K562 (cell line): ENCODE measurements around the gene PRKG1. TPM values are rescaled to one million over a fixed set of nuclear protein-coding genes. Genes with fewer than 3 reads are reported as not detected.

Source experiments
- ATAC-seq: fragments of 200-7000 bp; cut with Tn5 transposase; 3 replicates; pipeline ENCODE4 v1.9.1; 2020; ENCODE audit warnings: moderate library complexity
- BruUV-seq: library from RNA; stranded (reverse); fragments of 400-500 nt; replicated peaks from 2 replicates; lab custom pipeline; 2021; lab: Mats Ljungman, UMichigan
- CTCF ChIA-PET: fragments of 300-600 bp; formaldehyde crosslinking; extraction: SDS; loops from one replicate; lab custom pipeline; 2021; ENCODE audit warnings: low intra/inter-chr PET ratio; lab: Yijun Ruan, JAX
- POLR2A ChIA-PET: fragments of 300-600, 350-650 bp; sonication (Branson Sonifier 250); formaldehyde crosslinking; extraction: SDS; loops from one replicate; lab custom pipeline; 2021; ENCODE audit warnings: antibody characterized with exemption, inconsistent platforms; lab: Yijun Ruan, JAX
- DNase-seq, 4 experiments: peaks; one replicate each; pipeline versions ENCODE4 v3.0.0 to v3.0.0-alpha.2; 2011 to 2018; ENCODE audit warnings: low spot score in 3 of 4, mixed read lengths in 3 of 4; ENCODE audit errors: extremely low read depth in 1 of 4
- FAIRE-seq: peaks from 2 replicates; lab custom pipeline; 2011; peaks lifted over from hg19 to GRCh38; lab: Jason Lieb, UNC
- H2AFZ ChIP-seq: 2 replicates; pipeline ENCODE4 v1.6.0; 2011; ENCODE audit warnings: low read depth, low read length, control low read depth, inconsistent platforms
- H3K27ac ChIP-seq: fragments of 200-600 bp; 3 replicates; pipeline ENCODE4 v1.8.0; 2011; ENCODE audit warnings: low read depth, mild to moderate bottlenecking, control low read depth, inconsistent platforms, low read length, moderate library complexity, mixed read lengths; ENCODE audit errors: extremely low read depth
- H3K27me3 ChIP-seq, 2 experiments: fragments of 300-600 bp in 1 of 2; 2 replicates in 1 of 2; 3 replicates in 1 of 2; pipeline versions ENCODE4 v1.6.0 to v1.8.0; 2011; ENCODE audit warnings: inconsistent platforms in 2 of 2, low read length in 2 of 2, mild to moderate bottlenecking in 1 of 2, mixed read lengths in 1 of 2, moderate library complexity in 1 of 2; ENCODE audit not compliant: control insufficient read depth in 2 of 2, insufficient read depth in 2 of 2
- H3K36me3 ChIP-seq: fragments of 300-600 bp; 3 replicates; pipeline ENCODE4 v1.8.0; 2011; ENCODE audit warnings: mild to moderate bottlenecking, low read length, inconsistent platforms; ENCODE audit not compliant: control insufficient read depth, insufficient read depth
- H3K4me1 ChIP-seq, 2 experiments: fragments of 200-600 bp in 1 of 2; replicated peaks in 1 of 2; 2 replicates in 1 of 2; 3 replicates in 1 of 2; pipeline versions ENCODE4 v1.5.1 to v1.8.0; 2011; ENCODE audit warnings: inconsistent platforms in 2 of 2, low read length in 2 of 2, mild to moderate bottlenecking in 1 of 2, mixed read lengths in 1 of 2, moderate library complexity in 1 of 2; ENCODE audit not compliant: control insufficient read depth in 2 of 2, insufficient read depth in 2 of 2
- H3K4me2 ChIP-seq: 2 replicates; pipeline ENCODE4 v1.6.1; 2011; ENCODE audit warnings: low read length, control low read depth, inconsistent platforms, mixed read lengths; ENCODE audit not compliant: insufficient read depth
- H3K4me3 ChIP-seq: fragments of 200-600 bp; sonication (generic), shearing (Covaris generic); 2 replicates; pipeline ENCODE4 v1.5.1; 2016; ENCODE audit warnings: control low read depth, inconsistent platforms
- H3K79me2 ChIP-seq: fragments of 200-600 bp; 3 replicates; pipeline ENCODE4 v1.8.0; 2011; ENCODE audit warnings: low read length, inconsistent platforms; ENCODE audit not compliant: control insufficient read depth, insufficient read depth
- H3K9ac ChIP-seq, 2 experiments: 2 replicates each; pipeline versions ENCODE4 v1.6.0 to v1.6.1; 2011; ENCODE audit warnings: low read depth in 2 of 2, low read length in 2 of 2, control low read depth in 1 of 2, inconsistent platforms in 1 of 2, mild to moderate bottlenecking in 1 of 2, mixed read lengths in 1 of 2; ENCODE audit not compliant: insufficient read depth in 1 of 2
- H3K9me1 ChIP-seq: one replicate; pipeline ENCODE4 v1.6.0; 2011; ENCODE audit warnings: inconsistent platforms, mild to moderate bottlenecking, low read length, moderate library complexity; ENCODE audit not compliant: control insufficient read depth, insufficient read depth
- H3K9me3 ChIP-seq: replicated peaks from 2 replicates; pipeline ENCODE4 v1.5.1; 2011; ENCODE audit warnings: low read depth, low read length, inconsistent platforms; ENCODE audit not compliant: control insufficient read depth, insufficient read depth
- H4K20me1 ChIP-seq: replicated peaks from 2 replicates; pipeline ENCODE4 v1.6.1; 2011; ENCODE audit warnings: low read length, inconsistent platforms, mixed read lengths; ENCODE audit not compliant: control insufficient read depth, insufficient read depth
- ESRRB ChIP-seq: fragments of 250-450 bp; sonication (Bioruptor Pico); IDR thresholded peaks from 2 replicates; pipeline ENCODE4 v1.5.0; 2020; ENCODE audit warnings: mild to moderate bottlenecking, moderate library complexity, borderline replicate concordance
- MAX ChIP-seq: sonication (generic); formaldehyde crosslinking; IDR thresholded peaks from 2 replicates; pipeline ENCODE4 v1.9.0; 2022; ENCODE audit warnings: mild to moderate bottlenecking, missing genetic modification reagents
- MCM2 ChIP-seq: fragments of 450-650 bp; IDR thresholded peaks from 2 replicates; pipeline ENCODE4 v1.6.1; 2017; ENCODE audit warnings: low read depth, mild to moderate bottlenecking
- MTA2 ChIP-seq: fragments of 450-650 bp; IDR thresholded peaks from 2 replicates; pipeline ENCODE4 v1.6.1; 2016; ENCODE audit warnings: low read depth
- TRIM24 ChIP-seq, 2 experiments: fragments of 450-650 bp; IDR thresholded peaks; 2 replicates each; pipeline ENCODE4 v1.6.1; 2016
- WGBS: fragments of 100-300 bp; shearing (Covaris generic); methylation state at CpG from one replicate; pipeline ENCODE4 v1.1.6; 2016; ENCODE audit warnings: low coverage, mixed read lengths; ENCODE audit not compliant: insufficient coverage; ENCODE audit errors: missing lambda C conversion rate; 5-methylcytosine and 5-hydroxymethylcytosine counted together
- in situ Hi-C: fragments of 300-500 bp; cut with MboI; formaldehyde crosslinking; loops from 4 replicates; pipeline ENCODE4 v1.15.0; 2018; ENCODE audit warnings: inconsistent platforms, mixed read lengths
- intact Hi-C: fragments of 100-400 bp; cut with micrococcal nuclease; formaldehyde crosslinking; loops from 2 replicates; pipeline ENCODE4 v1.14.2; 2022
- polyA plus RNA-seq, 8 experiments: library from polyadenylated mRNA; depleted of rRNA in 4 of 8; stranded (reverse) in 5 of 8; unstranded in 3 of 8; fragments of >200 nt; fragmentation: Nextera tagmentation in 2 of 8; fragmentation: Illumina TruSeq in 1 of 8; extraction: Ambion mirVana in 2 of 8; extraction: Trizol in 1 of 8; gene quantifications; 2 replicates each; pipeline versions ENCODE4 v1.2.1 to v1.2.3, GENCODE V29; 2011 to 2014; ENCODE audit warnings: inconsistent platforms in 1 of 8, missing spikeins in 1 of 8
- total RNA-seq, 7 experiments: library from RNA; depleted of rRNA in 6 of 7; stranded (reverse); fragments of >200 nt in 6 of 7; fragmentation: Illumina TruSeq in 2 of 7; extraction: Trizol in 2 of 7; gene quantifications; 2 replicates each; pipeline versions ENCODE4 v1.2.1 to v1.2.3, GENCODE V29; 2011 to 2021; ENCODE audit warnings: low replicate concordance in 1 of 7

Gene PRKG1
- total and polyA plus RNA-seq, 9 of the 15 experiments (the other 6 are each of a cell fraction or from before 2014, with no cell fraction given): 0.22 TPM; not detected in 8

GRCh38 chr10:51510231-51510630 lies 435.9 kb downstream of the PRKG1 start:
- TF ChIP-seq MTA2 (no peak), MCM2 (no peak), TRIM24 (IDR thresholded peaks at IDR 0.05) (no peak)
- 0% methylated on average over 2 of the region's 2 CpGs for WGBS
- FAIRE-seq: no peak
- no TSS peak for BruUV-seq
- no peaks in the 10 kb centered on the region for H3K27me3 ChIP-seq
- H3K27ac ChIP-seq: no peak overlapping the region
- no peak overlapping the region for H2AFZ ChIP-seq
- H3K9ac ChIP-seq: no peak overlapping the region
- H3K9me3 ChIP-seq: no peaks in the 10 kb centered on the region
- no peak for ATAC-seq
- intact Hi-C loops (no loop called here), in situ Hi-C loops (no loop called here)
- H3K4me3 ChIP-seq: no peak overlapping the region
- CTCF ChIA-PET: no interaction called here
- H3K4me1 ChIP-seq: no peaks in the 10 kb centered on the region
- no peaks in the 10 kb centered on the region for H3K9me1 ChIP-seq
- H3K4me2 ChIP-seq: no peak overlapping the region
- H4K20me1 ChIP-seq: no peaks in the 10 kb centered on the region
- POLR2A ChIA-PET: no interaction called here
- H3K79me2 ChIP-seq: no peaks in the 10 kb centered on the region
- no peaks in the 10 kb centered on the region for H3K36me3 ChIP-seq
- no peak for DNase-seq

- ATAC-seq: no peak
- H3K4me2 ChIP-seq: no peak overlapping the region
- H3K79me2 ChIP-seq: no peaks in the 10 kb centered on the region
- no peaks in the 10 kb centered on the region for H3K27me3 ChIP-seq
- DNase-seq: no peak
- H4K20me1 ChIP-seq: no peaks in the 10 kb centered on the region
- H2AFZ ChIP-seq: no peak overlapping the region
- CTCF ChIA-PET: no interaction called here
- in situ Hi-C loops: no loop called here
- BruUV-seq: no TSS peak
- no peak overlapping the region for H3K9ac ChIP-seq
- TF ChIP-seq MAX (CRISPR knock-in tag): no peak
- no peak for TF ChIP-seq ESRRB (CRISPR knock-in tag)
- TF ChIP-seq, all 486 proteins: peak for 0
- POLR2A ChIA-PET: no interaction called here
- no peaks in the 10 kb centered on the region for H3K4me1 ChIP-seq
- H3K4me3 ChIP-seq: no peak overlapping the region
- intact Hi-C loops: no loop called here
- H3K9me3 ChIP-seq: no peaks in the 10 kb centered on the region
- H3K27ac ChIP-seq: no peak overlapping the region
- no peaks in the 10 kb centered on the region for H3K9me1 ChIP-seq
- WGBS: 2% methylated on average over 2 of the region's 2 CpGs
- no peaks in the 10 kb centered on the region for H3K36me3 ChIP-seq
- no peak for FAIRE-seq
Observed at GRCh38 chr10:51521605-51522004, 447.3 kb downstream of the PRKG1 start.
